ENCODE data around the gene CDH4.

CDH4 gene

GRCh38 chr20:61924211-61924857, 672.3 kb downstream of the CDH4 start:
- in situ Hi-C loops (cut with MboI; ENCODE audit: low sequenced_read_pairs), result no loop called here
- no peaks in the 10 kb centered on the region for H3K27me3 ChIP-seq (ENCODE audit: low read depth)
- no peak for DNase-seq (ENCODE audit: low spot score in 2 of 2)
- H3K9me3 ChIP-seq, result no peaks in the 10 kb centered on the region
- no peak overlapping the region for H3K4me3 ChIP-seq
- no peaks in the 10 kb centered on the region for H3K4me1 ChIP-seq
- H3K36me3 ChIP-seq (replicated peaks), result no peaks in the 10 kb centered on the region

- Histone ChIP-seq H3K9me3 (no peaks in the 10 kb centered on the region), H3K4me3 (no peak overlapping the region), H3K27me3 (ENCODE audit: low read depth) (no peaks in the 10 kb centered on the region), H3K4me1 (no peaks in the 10 kb centered on the region), H3K36me3 (replicated peaks) (no peaks in the 10 kb centered on the region)
- DNase-seq (ENCODE audit: low spot score in 2 of 2), result no peak
- in situ Hi-C loops (cut with MboI; ENCODE audit: low sequenced_read_pairs), result no loop called here
Measured at GRCh38 chr20:61924858-61925554, 672.9 kb downstream of the CDH4 start.

GRCh38 chr20:61925555-61926252, 673.6 kb downstream of the CDH4 start:
- Histone ChIP-seq H3K4me3 (no peak overlapping the region), H3K9me3 (no peaks in the 10 kb centered on the region), H3K27me3 (ENCODE audit: low read depth) (no peaks in the 10 kb centered on the region), H3K4me1 (no peaks in the 10 kb centered on the region), H3K36me3 (replicated peaks) (no peaks in the 10 kb centered on the region)
- no peak for DNase-seq (ENCODE audit: low spot score in 2 of 2)
- in situ Hi-C loops (cut with MboI; ENCODE audit: low sequenced_read_pairs), result no loop called here

GRCh38 chr20:61926253-61926613, 674.2 kb downstream of the CDH4 start:
- Histone ChIP-seq H3K4me1 (no peaks in the 10 kb centered on the region), H3K4me3 (no peak overlapping the region), H3K27me3 (ENCODE audit: low read depth) (no peaks in the 10 kb centered on the region), H3K36me3 (replicated peaks) (no peaks in the 10 kb centered on the region), H3K9me3 (no peaks in the 10 kb centered on the region)
- in situ Hi-C loops (cut with MboI; ENCODE audit: low sequenced_read_pairs), result no loop called here
- DNase-seq (ENCODE audit: low spot score in 2 of 2), result no peak

- H3K36me3 ChIP-seq (replicated peaks), result no peaks in the 10 kb centered on the region
- no peaks in the 10 kb centered on the region for H3K4me1 ChIP-seq
- H3K9me3 ChIP-seq, result no peaks in the 10 kb centered on the region
- in situ Hi-C loops (cut with MboI; ENCODE audit: low sequenced_read_pairs), result no loop called here
- no peak for DNase-seq (ENCODE audit: low spot score in 2 of 2)
- no peak overlapping the region for H3K4me3 ChIP-seq
- no peaks in the 10 kb centered on the region for H3K27me3 ChIP-seq (ENCODE audit: low read depth)
Measured at GRCh38 chr20:61926796-61927192, 674.7 kb downstream of the CDH4 start.

GRCh38 chr20:61927193-61927825, 675.2 kb downstream of the CDH4 start:
- no peak for DNase-seq (ENCODE audit: low spot score in 2 of 2)
- Histone ChIP-seq H3K4me1 (no peaks in the 10 kb centered on the region), H3K4me3 (no peak overlapping the region), H3K27me3 (ENCODE audit: low read depth) (no peaks in the 10 kb centered on the region), H3K9me3 (no peaks in the 10 kb centered on the region), H3K36me3 (replicated peaks) (no peaks in the 10 kb centered on the region)
- in situ Hi-C loops (cut with MboI; ENCODE audit: low sequenced_read_pairs), result no loop called here

GRCh38 chr20:61927826-61928541, 675.9 kb downstream of the CDH4 start:
- Histone ChIP-seq H3K4me1 (no peaks in the 10 kb centered on the region), H3K27me3 (ENCODE audit: low read depth) (no peaks in the 10 kb centered on the region), H3K9me3 (no peaks in the 10 kb centered on the region), H3K4me3 (no peak overlapping the region), H3K36me3 (replicated peaks) (no peaks in the 10 kb centered on the region)
- DNase-seq (ENCODE audit: low spot score in 2 of 2), result no peak
- in situ Hi-C loops (cut with MboI; ENCODE audit: low sequenced_read_pairs), result no loop called here

GRCh38 chr20:61929561-61929960, 677.5 kb downstream of the CDH4 start:
- in situ Hi-C loops (cut with MboI; ENCODE audit: low sequenced_read_pairs), result no loop called here
- no peaks in the 10 kb centered on the region for H3K27me3 ChIP-seq (ENCODE audit: low read depth)

GRCh38 chr20:61929971-61930666, 678.1 kb downstream of the CDH4 start:
- H3K9me3 ChIP-seq, result no peaks in the 10 kb centered on the region
- no peaks in the 10 kb centered on the region for H3K27me3 ChIP-seq (ENCODE audit: low read depth)
- in situ Hi-C loops (cut with MboI; ENCODE audit: low sequenced_read_pairs), result no loop called here

More at GRCh38 chr20:61929561-61929960, 677.5 kb downstream of the CDH4 start:
- Histone ChIP-seq H3K4me1 (no peaks in the 10 kb centered on the region), H3K4me3 (no peak overlapping the region), H3K36me3 (replicated peaks) (no peaks in the 10 kb centered on the region), H3K9me3 (no peaks in the 10 kb centered on the region)
- DNase-seq (ENCODE audit: low spot score in 2 of 2), result no peak

GRCh38 chr20:61930776-61931475, 678.9 kb downstream of the CDH4 start:
- no peaks in the 10 kb centered on the region for H3K4me1 ChIP-seq
- no peak overlapping the region for H3K4me3 ChIP-seq
- no peaks in the 10 kb centered on the region for H3K27me3 ChIP-seq (ENCODE audit: low read depth)
- H3K36me3 ChIP-seq (replicated peaks), result no peaks in the 10 kb centered on the region
- in situ Hi-C loops (cut with MboI; ENCODE audit: low sequenced_read_pairs), result no loop called here
- no peak for DNase-seq (ENCODE audit: low spot score in 2 of 2)
- no peaks in the 10 kb centered on the region for H3K9me3 ChIP-seq

More at GRCh38 chr20:61929971-61930666, 678.1 kb downstream of the CDH4 start:
- no peak for DNase-seq (ENCODE audit: low spot score in 2 of 2)
- Histone ChIP-seq H3K36me3 (replicated peaks) (no peaks in the 10 kb centered on the region), H3K4me3 (no peak overlapping the region), H3K4me1 (no peaks in the 10 kb centered on the region)

- in situ Hi-C loops (cut with MboI; ENCODE audit: low sequenced_read_pairs), result no loop called here
Measured at GRCh38 chr20:61931476-61932198, 679.6 kb downstream of the CDH4 start.

GRCh38 chr20:61932199-61932592, 680.1 kb downstream of the CDH4 start:
- in situ Hi-C loops (cut with MboI; ENCODE audit: low sequenced_read_pairs), result no loop called here
- DNase-seq (ENCODE audit: low spot score in 2 of 2), result no peak
- H3K9me3 ChIP-seq, result no peaks in the 10 kb centered on the region
- H3K4me3 ChIP-seq, result no peak overlapping the region
- H3K4me1 ChIP-seq, result no peaks in the 10 kb centered on the region
- no peaks in the 10 kb centered on the region for H3K36me3 ChIP-seq (replicated peaks)
- H3K27me3 ChIP-seq (ENCODE audit: low read depth), result no peaks in the 10 kb centered on the region

More at GRCh38 chr20:61931476-61932198, 679.6 kb downstream of the CDH4 start:
- no peak overlapping the region for H3K4me3 ChIP-seq
- H3K36me3 ChIP-seq (replicated peaks), result no peaks in the 10 kb centered on the region
- H3K27me3 ChIP-seq (ENCODE audit: low read depth), result no peaks in the 10 kb centered on the region
- H3K9me3 ChIP-seq, result no peaks in the 10 kb centered on the region
- no peaks in the 10 kb centered on the region for H3K4me1 ChIP-seq
- DNase-seq (ENCODE audit: low spot score in 2 of 2), result no peak

Data from HAP-1 (cell line).